Stimulated activated CD8-positive, alpha-beta memory T cell treated with anti-CD3 and anti-CD28 coated beads, Interleukin-12 subunit alpha, Interleukin-12 subunit beta, amount 100 ng/mL, for 1 hour (primary cell): ENCODE measurements around the gene ZFPM1.

Experiments used
- DNase-seq: peaks from one replicate; pipeline ENCODE4 v3.0.0-alpha.2; 2020; ENCODE audit warnings: low read depth

The ZFPM1 gene

GRCh38 chr16:88499836-88500251 lies 46.8 kb downstream of the ZFPM1 start:
- no peak for DNase-seq

- no peak for DNase-seq
Measured at GRCh38 chr16:88500255-88500661, 47.2 kb downstream of the ZFPM1 start.

- DNase-seq: no peak
Measured at GRCh38 chr16:88502371-88502770, 49.3 kb downstream of the ZFPM1 start.

GRCh38 chr16:88502776-88503280 lies 49.7 kb downstream of the ZFPM1 start:
- no peak for DNase-seq

GRCh38 chr16:88503374-88503770 lies 50.3 kb downstream of the ZFPM1 start:
- DNase-seq: no peak

- DNase-seq: no peak
Measured at GRCh38 chr16:88503771-88504488, 50.9 kb downstream of the ZFPM1 start.

GRCh38 chr16:88504489-88505404 lies 51.7 kb downstream of the ZFPM1 start:
- no peak for DNase-seq

GRCh38 chr16:88505405-88506082 lies 52.5 kb downstream of the ZFPM1 start:
- DNase-seq: peak; percentile 39

- no peak for DNase-seq
Measured at GRCh38 chr16:88506723-88507122, 53.6 kb downstream of the ZFPM1 start.

GRCh38 chr16:88507231-88507743 lies 54.2 kb downstream of the ZFPM1 start:
- no peak for DNase-seq

- DNase-seq: no peak
Measured at GRCh38 chr16:88508376-88508867, 55.3 kb downstream of the ZFPM1 start.

GRCh38 chr16:88508868-88509748 lies 56.0 kb downstream of the ZFPM1 start:
- no peak for DNase-seq

GRCh38 chr16:88509749-88510069 lies 56.6 kb downstream of the ZFPM1 start:
- DNase-seq: no peak

- no peak for DNase-seq
Measured at GRCh38 chr16:88510091-88510994, 57.3 kb downstream of the ZFPM1 start.

- DNase-seq: no peak
Measured at GRCh38 chr16:88511060-88511459, 58.0 kb downstream of the ZFPM1 start.

GRCh38 chr16:88511906-88512305 lies 58.8 kb downstream of the ZFPM1 start:
- DNase-seq: no peak

- no peak for DNase-seq
Measured at GRCh38 chr16:88512728-88513696, 59.9 kb downstream of the ZFPM1 start.

- no peak for DNase-seq
Measured at GRCh38 chr16:88514070-88514469, 61.0 kb downstream of the ZFPM1 start.
